HG03520 (cell line): Measurements from ENCODE around the gene RSBN1.
"Not testable (repeated sequence)": the region's sequence is repeated elsewhere in the genome, so short reads cannot be mapped to it uniquely, and the experiment has no call there.

Experiments used
- ATAC-seq: cut with Tn5 transposase; IDR thresholded peaks from one replicate; pipeline ENCODE4 v1.9.1; 2021; ENCODE audit warnings: mild to moderate bottlenecking, moderate library complexity; ENCODE audit not compliant: unreplicated experiment

The RSBN1 gene

GRCh38 chr1:113783254-113784103 lies 28.8 kb downstream of the RSBN1 start:
- peak; percentile 57 for ATAC-seq

- ATAC-seq = no peak
Measured at GRCh38 chr1:113782406-113782805, 29.9 kb downstream of the RSBN1 start.

GRCh38 chr1:113780374-113781146 lies 31.7 kb downstream of the RSBN1 start:
- no peak for ATAC-seq

GRCh38 chr1:113779542-113779941 lies 32.7 kb downstream of the RSBN1 start:
- ATAC-seq = no peak

- no peak for ATAC-seq
Measured at GRCh38 chr1:113777561-113777960, 34.7 kb downstream of the RSBN1 start.

- no peak for ATAC-seq
Measured at GRCh38 chr1:113770031-113770430, 42.2 kb downstream of the RSBN1 start.

- ATAC-seq = no peak
Measured at GRCh38 chr1:113769601-113769970, 42.7 kb downstream of the RSBN1 start.

GRCh38 chr1:113768916-113769600 lies 43.2 kb downstream of the RSBN1 start:
- no peak for ATAC-seq

- no peak for ATAC-seq
Measured at GRCh38 chr1:113765306-113766230, 46.7 kb downstream of the RSBN1 start.

- no peak for ATAC-seq
Measured at GRCh38 chr1:113763661-113764060, 48.6 kb downstream of the RSBN1 start.

- no peak for ATAC-seq
Measured at GRCh38 chr1:113761937-113762336, 50.3 kb downstream of the RSBN1 start.

GRCh38 chr1:113760102-113761080 lies 51.9 kb downstream of the RSBN1 start:
- ATAC-seq = no peak

- peak; percentile 82 for ATAC-seq
Measured at GRCh38 chr1:113759333-113760101, 52.8 kb downstream of the RSBN1 start, which contains the start of gene PHTF1. Gene PHTF1, minus strand, starts transcription at chr1:113759486. Its CDS starts 783 bp downstream, at chr1:113758703.

- peak; percentile 49 for ATAC-seq
Measured at GRCh38 chr1:113758631-113759332, 53.5 kb downstream of the RSBN1 start.

GRCh38 chr1:113756461-113756860 lies 55.8 kb downstream of the RSBN1 start:
- no peak for ATAC-seq

GRCh38 chr1:113753333-113753732 lies 58.9 kb downstream of the RSBN1 start:
- not testable (repeated sequence) for ATAC-seq

- no peak for ATAC-seq
Measured at GRCh38 chr1:113751516-113751915, 60.8 kb downstream of the RSBN1 start.

GRCh38 chr1:113751114-113751513 lies 61.2 kb downstream of the RSBN1 start:
- ATAC-seq = no peak
